CD14-positive monocyte (primary cell): ENCODE measurements around the gene PRSS27. TPM values are rescaled to one million over a fixed set of nuclear protein-coding genes. Genes with fewer than 3 reads are reported as not detected.

Experiments
- DNase-seq, 3 donors: peaks; one replicate each; pipeline ENCODE4 v3.0.0-alpha.2; 2011 to 2022
- H2AFZ ChIP-seq: 2 replicates; pipeline ENCODE4 v1.6.0; 2012; ENCODE audit warnings: mild to moderate bottlenecking, low read depth, low read length, inconsistent platforms; ENCODE audit not compliant: insufficient read depth, poor library complexity, severe bottlenecking
- H3K27ac ChIP-seq, 2 donors: 1 replicate in 1 of 2; 2 replicates in 1 of 2; pipeline ENCODE4 v1.5.1; 2012 to 2013; ENCODE audit warnings: low read length in 2 of 2, control low read depth in 1 of 2, inconsistent platforms in 1 of 2, low read depth in 1 of 2, mild to moderate bottlenecking in 1 of 2
- H3K27me3 ChIP-seq, 2 donors: one replicate each; pipeline versions ENCODE4 v1.6.0 to v1.6.1; 2011 to 2013; ENCODE audit warnings: low read length in 2 of 2; ENCODE audit not compliant: control insufficient read depth in 2 of 2, insufficient read depth in 2 of 2
- H3K36me3 ChIP-seq, 2 donors: replicated peaks in 1 of 2; 1 replicate in 1 of 2; 2 replicates in 1 of 2; pipeline versions ENCODE4 v1.5.1 to v1.6.1; 2012 to 2013; ENCODE audit warnings: low read length in 2 of 2, control low read depth in 1 of 2, inconsistent platforms in 1 of 2, mild to moderate bottlenecking in 1 of 2; ENCODE audit not compliant: insufficient read depth in 2 of 2, control insufficient read depth in 1 of 2
- H3K4me1 ChIP-seq, 2 donors: 1 replicate in 1 of 2; 2 replicates in 1 of 2; pipeline versions ENCODE4 v1.5.1 to v1.6.1; 2012 to 2013; ENCODE audit warnings: low read length in 2 of 2, control low read depth in 1 of 2, inconsistent platforms in 1 of 2, mild to moderate bottlenecking in 1 of 2, moderate library complexity in 1 of 2; ENCODE audit not compliant: insufficient read depth in 2 of 2, control insufficient read depth in 1 of 2
- H3K4me2 ChIP-seq: replicated peaks from 2 replicates; pipeline ENCODE3; 2012; ENCODE audit warnings: low read length, moderate library complexity, mild to moderate bottlenecking; ENCODE audit not compliant: poor library complexity, severe bottlenecking; ENCODE audit errors: extremely low read depth
- H3K4me3 ChIP-seq, 3 experiments: fragments of 200-600 bp in 1 of 3; sonication (generic) in 1 of 3; replicated peaks in 1 of 3; 1 replicate in 2 of 3; 2 replicates in 1 of 3; pipeline ENCODE4 v1.5.1; 2011 to 2013; ENCODE audit warnings: low read length in 3 of 3, mild to moderate bottlenecking in 3 of 3, control low read depth in 2 of 3, low read depth in 2 of 3, inconsistent platforms in 1 of 3, moderate library complexity in 1 of 3
- H3K79me2 ChIP-seq: 2 replicates; pipeline ENCODE4 v1.6.0; 2012; ENCODE audit warnings: mild to moderate bottlenecking, control low read depth, inconsistent platforms, low read length, moderate library complexity; ENCODE audit not compliant: insufficient read depth
- H3K9ac ChIP-seq: 2 replicates; pipeline ENCODE4 v1.6.0; 2017; ENCODE audit warnings: low read length, mild to moderate bottlenecking; ENCODE audit not compliant: insufficient read depth, poor library complexity, severe bottlenecking
- H3K9me3 ChIP-seq, 2 donors: replicated peaks in 1 of 2; 1 replicate in 1 of 2; 2 replicates in 1 of 2; pipeline versions ENCODE4 v1.5.1 to v1.6.1; 2012 to 2013; ENCODE audit warnings: low read length in 2 of 2, control low read depth in 1 of 2; ENCODE audit not compliant: control insufficient read depth in 1 of 2, insufficient read depth in 1 of 2
- H4K20me1 ChIP-seq: 2 replicates; pipeline ENCODE4 v1.6.0; 2012; ENCODE audit warnings: mild to moderate bottlenecking, low read length, control low read depth, moderate library complexity; ENCODE audit not compliant: insufficient read depth
- H3K27ac Mint-ChIP-seq, 7 donors: one replicate each; pipeline ENCODE4 v1.8.0; 2020; ENCODE audit warnings: mild to moderate bottlenecking in 7 of 7, mixed read lengths in 7 of 7, moderate library complexity in 6 of 7, inconsistent platforms in 2 of 7
- H3K27me3 Mint-ChIP-seq, 3 donors: one replicate each; pipeline ENCODE4 v1.8.0; 2021 to 2022; ENCODE audit warnings: low read depth in 3 of 3, mild to moderate bottlenecking in 3 of 3, mixed read lengths in 3 of 3, moderate library complexity in 3 of 3, inconsistent platforms in 1 of 3
- H3K36me3 Mint-ChIP-seq, 2 donors: one replicate each; pipeline ENCODE4 v1.8.0; 2020; ENCODE audit warnings: mixed read lengths in 2 of 2, inconsistent platforms in 1 of 2, mild to moderate bottlenecking in 1 of 2
- H3K4me1 Mint-ChIP-seq: one replicate; pipeline ENCODE4 v1.8.0; 2020; ENCODE audit warnings: mild to moderate bottlenecking, mixed read lengths
- H3K4me3 Mint-ChIP-seq, 2 donors: one replicate each; pipeline ENCODE4 v1.8.0; 2020; ENCODE audit warnings: mild to moderate bottlenecking in 2 of 2, mixed read lengths in 2 of 2, moderate library complexity in 1 of 2
- H3K9me3 Mint-ChIP-seq, 7 donors: one replicate each; pipeline ENCODE4 v1.8.0; 2020 to 2022; ENCODE audit warnings: mixed read lengths in 7 of 7, mild to moderate bottlenecking in 6 of 7, moderate library complexity in 6 of 7, inconsistent platforms in 2 of 7
- CTCF ChIP-seq: fragments of 200-600 bp; IDR thresholded peaks from one replicate; pipeline ENCODE4 v1.8.0; 2022; ENCODE audit warnings: antibody characterized with exemption, mild to moderate bottlenecking
- WGBS: methylation state at CpG from one replicate; pipeline ENCODE4 v1.1.5; 2013; ENCODE audit warnings: missing lambda C conversion rate; ENCODE audit not compliant: insufficient coverage; 5-methylcytosine and 5-hydroxymethylcytosine counted together
- intact Hi-C, 2 donors: fragments of 100-400 bp; cut with micrococcal nuclease; formaldehyde crosslinking; loops; one replicate each; pipeline versions ENCODE4 v1.15.0 to v1.15.1; 2023
- polyA plus RNA-seq, 3 donors: library from polyadenylated mRNA; depleted of rRNA in 1 of 3; unstranded in 2 of 3; stranded (reverse) in 1 of 3; fragments of 300-500 nt in 2 of 3; fragments of >200 nt in 1 of 3; fragmentation: Illumina TruSeq in 2 of 3; gene quantifications; 1 replicate in 2 of 3; 2 replicates in 1 of 3; pipeline ENCODE4 v1.2.3, GENCODE V29; 2012 to 2021

Gene PRSS27
- polyA plus RNA-seq, 3 donors = 1.1 TPM; not detected in 2

GRCh38 chr16:2712063-2712441 is 8.0 kb downstream of the PRSS27 start:
- Mint-ChIP-seq H3K4me1 (no peaks in the 10 kb centered on the region), H3K27ac (peak overlapping the region in 1 of 7 donors; percentile 74)
- peaks cover 4 to 7% of the 10 kb centered on the region in 2 donors for H3K4me1 ChIP-seq

GRCh38 chr16:2711370-2712062 is 8.5 kb downstream of the PRSS27 start:
- H3K79me2 ChIP-seq = no peaks in the 10 kb centered on the region
- no peak for TF ChIP-seq CTCF
- intact Hi-C loops = no loop called here
- H3K4me1 Mint-ChIP-seq = no peaks in the 10 kb centered on the region
- H3K36me3 ChIP-seq = peaks cover 29 to 39% of the 10 kb centered on the region in 2 donors
- no peak overlapping the region for H3K27ac Mint-ChIP-seq
- H3K4me2 ChIP-seq = no peak overlapping the region
- peaks cover 61% of the 10 kb centered on the region for H4K20me1 ChIP-seq
- H3K9me3 Mint-ChIP-seq = peaks cover 0 to 4% (median 0%) of the 10 kb centered on the region in 7 donors
- H3K4me1 ChIP-seq = peaks cover 4 to 7% of the 10 kb centered on the region in 2 donors
- H3K27me3 Mint-ChIP-seq = peaks cover 8 to 15% (median 13%) of the 10 kb centered on the region in 3 donors
- WGBS = 79% methylated on average over 10 of the region's 22 CpGs
- no peaks in the 10 kb centered on the region for H3K9me3 ChIP-seq
- H2AFZ ChIP-seq = no peak overlapping the region
- H3K4me3 Mint-ChIP-seq = no peak overlapping the region
- peaks cover 0 to 2% of the 10 kb centered on the region in 2 donors for H3K27me3 ChIP-seq
- no peak overlapping the region for H3K4me3 ChIP-seq
- no peak overlapping the region for H3K9ac ChIP-seq
- peaks cover 17 to 29% of the 10 kb centered on the region in 2 donors for H3K36me3 Mint-ChIP-seq
- H3K27ac ChIP-seq = no peak overlapping the region
- DNase-seq = no peak

More at GRCh38 chr16:2712063-2712441, 8.0 kb downstream of the PRSS27 start:
- Histone ChIP-seq H2AFZ (no peak overlapping the region), H3K27ac (no peak overlapping the region), H4K20me1 (peaks cover 56% of the 10 kb centered on the region), H3K36me3 (peaks cover 25 to 34% of the 10 kb centered on the region in 2 donors), H3K9ac (no peak overlapping the region), H3K27me3 (peaks cover 0 to 2% of the 10 kb centered on the region in 2 donors), H3K9me3 (no peaks in the 10 kb centered on the region), H3K79me2 (no peaks in the 10 kb centered on the region), H3K4me3 (no peak overlapping the region), H3K4me2 (no peak overlapping the region)
- H3K4me3 Mint-ChIP-seq = no peak overlapping the region
- no peak for DNase-seq
- WGBS = 81% methylated on average over 11 of the region's 14 CpGs
- peaks cover 9 to 15% (median 13%) of the 10 kb centered on the region in 3 donors for H3K27me3 Mint-ChIP-seq
- H3K36me3 Mint-ChIP-seq = peaks cover 17 to 24% of the 10 kb centered on the region in 2 donors
- peaks cover 0 to 4% (median 0%) of the 10 kb centered on the region in 7 donors for H3K9me3 Mint-ChIP-seq
- TF ChIP-seq CTCF = no peak
- intact Hi-C loops = no loop called here
